ENCODE results near the gene PLEKHM1.

PLEKHM1 gene

DNA sequence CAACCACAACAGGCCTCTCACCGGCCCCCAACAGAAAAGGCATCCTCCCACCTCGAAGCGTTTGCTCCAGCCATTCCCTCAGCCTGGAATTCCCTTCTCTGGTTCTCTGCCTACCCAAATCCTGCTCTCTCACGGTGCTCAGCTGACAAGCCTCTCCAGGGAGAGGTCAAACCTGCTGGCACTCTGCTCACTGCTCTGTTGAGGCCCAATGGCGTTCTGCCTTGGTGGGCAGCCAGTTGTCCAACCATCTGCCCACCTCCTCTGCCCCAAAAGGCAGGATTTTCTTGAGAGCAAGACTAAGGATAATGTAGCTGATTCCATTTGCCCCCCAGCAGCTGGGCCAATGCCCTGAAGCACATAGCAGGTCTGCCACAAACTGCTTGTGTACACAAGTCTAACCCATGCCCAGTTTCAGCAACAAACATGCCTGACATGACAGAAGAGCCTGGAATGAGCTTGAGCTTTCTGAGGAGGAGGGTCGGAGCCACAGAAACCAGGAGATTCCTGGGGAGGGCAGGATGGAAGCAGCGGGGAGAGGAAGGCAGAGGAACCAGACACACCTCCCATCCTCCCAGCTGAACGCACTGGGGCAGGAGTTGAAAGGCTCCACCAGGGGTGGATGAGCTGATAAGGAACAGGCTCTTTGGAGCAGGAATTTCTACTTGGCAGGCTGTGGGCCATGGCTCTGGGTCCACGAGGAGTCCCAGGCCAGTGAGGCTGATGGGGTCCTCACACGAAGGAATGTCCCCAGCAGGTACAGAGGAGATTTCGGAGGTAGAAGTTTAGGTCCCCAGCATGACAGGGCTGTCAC, 81.7 kb downstream of the PLEKHM1 start:
- intact Hi-C loops (cut with DNase I) = no loop called here
- DNase-seq = peak in 1 of 10 donors; percentile 50

DNA sequence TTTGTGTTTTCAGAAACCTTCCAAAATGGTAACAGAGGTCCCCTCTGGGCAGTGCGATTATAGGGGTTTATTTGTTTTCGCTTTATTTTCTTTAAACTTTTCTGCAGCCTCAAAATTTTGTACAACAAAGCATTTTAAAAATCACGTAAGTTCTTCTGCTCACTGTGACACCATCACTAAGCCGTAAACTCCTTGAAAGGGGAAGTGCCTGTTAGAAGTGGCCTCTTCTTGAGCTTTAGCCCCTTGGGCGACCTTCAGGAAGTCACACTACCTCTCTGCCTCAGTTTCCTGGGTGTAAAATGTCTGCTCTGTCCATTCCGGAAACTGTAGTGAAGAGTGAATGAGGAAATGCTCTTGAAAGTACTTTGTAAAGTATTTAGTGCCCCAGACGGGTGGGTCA, 84.4 kb downstream of the PLEKHM1 start:
- intact Hi-C loops (cut with DNase I) = no loop called here
- no peak for DNase-seq

GRCh38 chr17:45405250-45406086, 85.1 kb downstream of the PLEKHM1 start:
- DNase-seq = peak in 3 of 10 donors; percentile 51 to 71 (median 65)
- intact Hi-C loops (cut with DNase I) = no loop called here

DNA sequence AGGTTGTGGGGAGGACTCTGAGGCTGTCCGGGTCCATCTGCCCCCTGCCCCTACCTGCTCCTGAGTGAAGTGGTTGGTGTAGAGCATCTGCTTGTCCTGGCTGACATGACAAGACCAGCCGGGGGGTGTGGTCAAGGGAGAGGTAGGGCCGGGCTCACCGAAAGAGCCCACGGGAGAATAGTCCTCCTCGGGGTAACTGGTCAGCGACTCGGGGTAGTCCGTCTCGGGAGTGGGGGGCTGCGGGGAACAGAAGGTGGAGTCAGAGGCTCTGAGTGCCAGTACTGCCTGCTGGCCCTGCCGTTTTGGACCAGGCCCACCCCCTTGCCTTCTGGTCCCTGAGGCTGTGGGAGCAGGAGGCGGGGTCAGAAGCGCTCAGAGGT, 85.7 kb downstream of the PLEKHM1 start:
- DNase-seq = peak in 2 of 10 donors; percentile 57 to 65
- intact Hi-C loops (cut with DNase I) = no loop called here

DNA sequence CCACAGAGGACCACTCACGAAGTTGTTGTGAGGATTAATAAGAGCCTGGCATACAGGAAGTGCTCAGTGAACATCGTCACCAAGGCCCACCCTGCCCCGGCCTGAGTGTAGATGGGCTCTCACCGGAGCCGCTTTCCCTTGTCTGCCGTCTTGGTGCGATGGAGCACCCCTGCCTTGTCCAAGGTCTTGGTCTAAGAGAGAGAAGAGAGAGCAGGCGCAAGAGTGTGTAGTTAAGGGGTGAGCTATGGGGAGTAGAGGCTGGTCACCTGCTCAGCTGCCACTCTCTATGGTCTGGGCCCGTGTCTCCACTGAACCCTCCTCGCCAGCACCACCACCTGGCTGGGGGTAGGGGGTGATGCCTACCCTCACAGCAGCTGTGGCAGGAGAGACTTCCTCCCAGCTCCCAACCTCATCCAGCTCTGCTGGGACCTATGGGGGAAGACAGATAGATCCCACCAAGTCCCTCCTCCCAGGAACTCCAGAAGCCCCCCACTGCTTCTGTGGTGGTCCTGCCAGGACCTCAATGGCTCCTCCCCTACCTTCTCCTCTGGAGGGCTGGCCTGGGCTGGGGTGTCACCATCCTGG, 86.5 kb downstream of the PLEKHM1 start:
- intact Hi-C loops (cut with DNase I) = no loop called here
- DNase-seq = peak in 2 of 10 donors; percentile 8 to 68

DNA sequence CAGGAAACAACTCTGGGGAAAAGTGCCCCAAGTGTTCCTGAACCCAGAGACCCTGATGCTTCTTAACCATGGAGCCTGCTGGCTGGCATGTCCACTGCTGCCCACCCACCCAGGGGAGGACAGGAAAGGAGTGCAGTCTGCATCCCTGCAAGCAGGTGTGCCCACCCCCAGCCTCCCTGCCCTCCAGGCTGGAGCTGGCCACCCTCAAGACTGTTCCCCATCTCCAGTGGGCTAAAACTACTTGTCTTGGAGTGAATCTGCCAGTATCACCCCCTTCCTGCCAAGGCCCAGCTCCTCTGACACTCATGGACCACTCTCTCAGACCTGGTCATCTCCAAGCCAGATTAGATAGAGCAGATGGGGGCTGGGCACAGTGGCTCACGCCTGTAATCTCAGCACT, 87.6 kb downstream of the PLEKHM1 start:
- peak in 2 of 10 donors; percentile 10 to 65 for DNase-seq

GRCh38 chr17:45398800-45399199, 91.7 kb downstream of the PLEKHM1 start:
- intact Hi-C loops (cut with DNase I) = no loop called here
- DNase-seq = peak in 2 of 10 donors; percentile 30 to 42

More for the DNA sequence above, 87.6 kb downstream of the PLEKHM1 start:
- intact Hi-C loops (cut with DNase I) = no loop called here

GRCh38 chr17:45397796-45398195, 92.7 kb downstream of the PLEKHM1 start:
- DNase-seq = peak in 2 of 10 donors; percentile 51 to 62
- intact Hi-C loops (cut with DNase I) = no loop called here

GRCh38 chr17:45396496-45397205, 93.9 kb downstream of the PLEKHM1 start:
- intact Hi-C loops (cut with DNase I) = no loop called here
- peak in 1 of 10 donors; percentile 78 for DNase-seq

DNA sequence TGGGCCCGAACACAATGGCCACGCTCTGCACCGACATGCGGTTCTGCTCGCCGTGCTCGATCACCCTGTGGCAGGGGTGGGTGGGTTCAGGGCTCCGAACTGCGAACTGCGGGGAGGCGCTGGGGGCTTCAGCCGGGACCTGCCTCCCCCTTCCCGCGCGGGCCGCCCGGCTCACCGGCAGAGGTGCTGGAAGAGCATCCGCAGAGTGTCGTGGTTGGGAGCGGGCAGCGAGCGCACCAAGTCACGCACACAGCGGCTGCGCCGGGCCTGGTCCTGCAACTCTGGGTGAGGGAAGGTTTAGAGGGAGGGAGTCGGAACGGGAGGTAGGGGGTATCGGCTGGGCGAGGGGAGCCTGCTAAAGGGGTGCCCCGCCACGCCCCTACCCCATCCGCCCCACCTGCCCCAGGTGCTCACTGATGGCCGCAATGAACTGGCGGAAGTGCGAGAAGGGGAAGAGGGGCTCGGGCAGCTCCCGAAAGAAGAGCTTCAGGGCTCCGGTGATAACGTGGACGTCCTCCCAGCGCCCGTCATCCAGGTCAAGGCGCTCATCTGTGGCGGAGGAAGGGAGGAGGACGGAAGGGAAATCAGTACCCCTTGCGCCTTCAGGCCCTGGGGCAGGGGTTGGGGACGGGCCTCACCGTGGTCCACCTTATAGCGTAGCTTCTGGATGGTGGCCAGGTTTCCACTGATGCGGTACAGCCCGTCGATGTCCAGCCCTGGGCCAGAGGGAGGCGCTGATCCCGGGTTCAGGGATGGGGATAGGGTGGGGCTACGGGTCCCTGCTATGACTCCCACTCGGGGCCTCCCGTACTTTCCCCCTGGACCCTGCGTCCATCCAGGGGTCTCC, 94.7 kb downstream of the PLEKHM1 start:
- intact Hi-C loops (cut with DNase I) = no loop called here
- DNase-seq = peak in 1 of 10 donors; percentile 75

- peak in 9 of 10 donors; percentile 34 to 92 (median 63) for DNase-seq
- intact Hi-C loops (cut with DNase I) = no loop called here
These were observed 95.5 kb downstream of the PLEKHM1 start for GRCh38 chr17:45394913-45395568.

DNA sequence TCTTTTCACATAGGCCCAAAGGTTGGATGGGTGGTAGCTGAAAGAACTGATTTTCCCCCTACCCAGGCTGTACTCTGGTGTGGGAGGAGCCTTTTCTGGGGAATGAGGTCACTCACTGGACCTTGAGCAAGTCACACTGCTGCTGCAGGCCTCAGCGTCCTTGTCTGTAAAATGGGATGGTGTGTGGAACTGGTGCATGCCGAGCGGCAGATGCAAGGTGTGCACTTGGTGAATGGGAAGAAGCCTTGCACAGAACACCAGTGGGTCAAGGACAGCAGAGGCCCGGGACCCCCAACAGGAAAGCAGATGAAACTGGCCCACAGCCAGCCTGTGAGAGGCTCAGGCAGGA, 96.0 kb downstream of the PLEKHM1 start:
- intact Hi-C loops (cut with DNase I) = no loop called here

DNA sequence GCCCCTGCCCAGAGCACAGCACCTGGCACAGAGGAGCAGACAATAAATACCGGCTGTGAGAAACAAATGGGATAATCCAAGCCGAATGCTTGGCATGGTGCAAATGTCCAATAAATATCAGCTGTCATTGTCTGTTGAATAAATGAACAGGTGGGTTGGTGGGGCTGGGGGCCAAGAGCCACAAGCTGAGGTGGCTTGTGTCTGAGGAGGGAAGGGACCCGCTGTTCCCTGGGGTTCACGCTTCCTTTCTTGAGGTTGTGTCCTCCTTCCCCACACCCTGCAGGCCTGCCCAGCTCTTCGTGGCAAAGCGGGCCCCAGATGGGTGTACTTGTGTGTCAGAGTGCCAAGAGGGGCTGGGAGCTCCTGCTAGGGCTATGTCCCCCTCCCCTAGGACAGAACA, 96.4 kb downstream of the PLEKHM1 start:
- DNase-seq = no peak
- intact Hi-C loops (cut with DNase I) = no loop called here

More for the DNA sequence above, 96.0 kb downstream of the PLEKHM1 start:
- DNase-seq = no peak

DNA sequence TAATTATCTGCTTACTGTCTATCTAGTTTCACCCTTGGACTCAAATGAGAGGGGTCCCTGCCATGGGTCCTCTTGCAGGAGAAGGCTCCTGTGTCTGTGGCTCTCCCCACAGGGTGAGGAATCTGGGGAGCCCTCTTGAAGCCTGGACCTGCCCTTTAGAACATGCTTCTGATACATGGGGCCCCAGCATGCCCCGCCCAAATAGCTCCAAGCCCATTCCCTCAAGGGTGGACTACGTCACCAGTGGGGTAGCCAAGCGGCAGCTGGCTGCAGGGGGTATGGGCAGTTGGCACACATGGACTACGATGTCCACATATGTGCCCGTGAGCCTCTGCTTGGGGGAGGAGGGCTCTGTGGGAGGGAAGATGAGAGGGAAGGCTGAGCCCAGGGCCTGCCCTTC, 97.1 kb downstream of the PLEKHM1 start:
- intact Hi-C loops (cut with DNase I) = no loop called here
- no peak for DNase-seq

DNA sequence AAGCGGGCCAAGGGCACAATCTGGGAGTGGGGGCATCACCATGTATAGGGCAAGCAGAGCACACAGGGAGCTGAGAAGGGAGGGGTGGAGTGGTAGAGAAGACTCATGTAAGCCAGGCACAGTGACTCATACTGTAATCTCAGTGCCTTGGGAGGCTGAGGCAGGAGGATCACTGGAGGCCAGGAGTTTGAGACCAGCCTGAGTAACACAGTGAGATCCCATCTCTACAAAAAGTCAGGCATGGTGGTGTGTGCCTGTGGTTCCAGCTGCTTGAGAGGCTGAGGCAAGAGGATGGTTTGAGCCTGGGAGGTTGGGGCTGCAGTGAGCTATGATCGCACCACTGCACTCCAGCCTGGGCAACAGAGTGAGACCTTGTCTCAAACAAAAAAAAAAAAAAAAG, 98.6 kb downstream of the PLEKHM1 start:
- intact Hi-C loops (cut with DNase I) = no loop called here
- DNase-seq = no peak

- intact Hi-C loops (cut with DNase I) = no loop called here
- no peak for DNase-seq
These were observed 99.2 kb downstream of the PLEKHM1 start for GRCh38 chr17:45391291-45391690.

DNA sequence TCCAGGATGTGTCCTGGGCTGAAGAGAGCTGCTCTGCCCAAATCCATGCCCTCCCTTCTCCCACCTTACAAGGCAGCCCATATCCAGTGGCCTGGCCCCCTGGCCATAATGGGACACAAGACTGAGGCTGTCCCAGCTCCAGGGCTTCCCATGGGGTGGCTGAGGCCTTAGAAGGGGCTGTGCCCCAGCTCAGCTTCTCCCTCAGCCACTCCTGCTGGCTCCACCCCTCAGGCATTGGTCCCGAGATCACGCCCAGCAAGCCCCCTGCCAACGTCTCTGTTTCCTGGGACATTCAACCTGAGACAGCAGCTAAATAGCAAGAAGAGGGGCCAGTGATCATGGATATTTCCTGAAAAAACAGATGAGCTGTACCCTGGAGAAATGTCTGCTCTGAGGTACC, 101.2 kb downstream of the PLEKHM1 start:
- intact Hi-C loops (cut with DNase I) = loop anchor here (10.0 kb wide), 1 partner anchor 75 kb away; the partner anchor contains the start of gene MAP3K14

GRCh38 chr17:45388604-45389325, 101.8 kb downstream of the PLEKHM1 start:
- no peak for DNase-seq
- intact Hi-C loops (cut with DNase I) = loop anchor here (10.0 kb wide), 1 partner anchor 74 kb away; the partner anchor contains the start of gene MAP3K14

More for the DNA sequence above, 101.2 kb downstream of the PLEKHM1 start:
- no peak for DNase-seq

Measured in posterior cingulate gyrus (tissue), 11 donors.